H54 (cell line): Measurements from ENCODE around the gene OR13C9.
A peak's percentile ranks its signal among the peaks of the same experiment; 100 is the strongest.

Experiments
- DNase-seq: peaks from one replicate; pipeline ENCODE4 v3.0.0; 2011; ENCODE audit warnings: low spot score, mixed read lengths; ENCODE audit not compliant: insufficient read length
- FAIRE-seq: peaks from 3 replicates; lab custom pipeline; 2011; peaks lifted over from hg19 to GRCh38; lab: Jason Lieb, UNC
- POLR2A ChIP-seq: IDR thresholded peaks from 2 replicates; pipeline ENCODE4 v1.6.1; 2011; ENCODE audit warnings: low read depth, mild to moderate bottlenecking, low read length

Gene OR13C9

GRCh38 chr9:104586496-104587180 lies 31.4 kb downstream of the OR13C9 start:
- no peak for TF ChIP-seq POLR2A
- no peak for FAIRE-seq
- no peak for DNase-seq

DNA sequence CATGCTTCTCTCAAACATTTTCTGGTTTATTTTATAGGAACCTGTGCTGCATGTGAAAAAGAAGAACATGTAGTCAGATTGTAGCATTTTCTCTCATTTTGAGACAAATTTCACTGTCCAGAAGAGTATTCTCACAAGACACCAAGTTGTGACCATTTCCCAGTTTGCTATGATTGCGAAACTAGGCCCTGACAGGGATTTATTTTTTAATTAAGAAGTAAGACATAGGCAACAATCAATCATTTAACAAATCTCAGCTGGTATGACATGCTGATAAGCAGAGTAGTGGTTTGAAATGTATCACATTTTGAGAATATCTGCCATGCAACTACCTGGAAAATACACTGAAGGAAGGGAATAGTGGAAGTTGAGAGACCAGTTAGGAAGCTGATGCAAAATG lies 37.4 kb downstream of the OR13C9 start:
- no peak for DNase-seq
- FAIRE-seq: no peak
- TF ChIP-seq POLR2A: no peak

DNA sequence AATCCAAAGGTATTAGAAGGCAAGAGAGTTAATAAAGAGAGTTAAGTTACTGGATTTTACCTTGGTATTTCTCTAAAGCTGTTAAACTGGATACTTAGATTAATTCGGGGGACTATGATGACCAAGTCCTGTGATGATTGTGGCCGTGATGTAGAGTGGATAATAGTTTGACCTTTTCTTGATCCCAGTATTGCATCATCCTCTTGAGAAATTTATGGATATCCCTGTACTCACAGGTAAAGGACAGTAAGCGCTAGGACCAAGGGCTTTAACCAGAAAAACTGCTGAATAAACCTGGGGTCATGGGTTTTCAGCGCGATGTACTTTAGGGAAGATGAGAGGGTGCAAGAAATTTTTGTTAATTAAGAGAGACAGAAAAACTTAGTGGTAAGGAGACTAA lies 40.7 kb downstream of the OR13C9 start:
- no peak for DNase-seq
- FAIRE-seq: peak; percentile 20
- TF ChIP-seq POLR2A: no peak

- DNase-seq (no peak), FAIRE-seq (peak; percentile 41)
- no peak for TF ChIP-seq POLR2A
These were observed 42.5 kb downstream of the OR13C9 start for GRCh38 chr9:104575456-104575855.

DNA sequence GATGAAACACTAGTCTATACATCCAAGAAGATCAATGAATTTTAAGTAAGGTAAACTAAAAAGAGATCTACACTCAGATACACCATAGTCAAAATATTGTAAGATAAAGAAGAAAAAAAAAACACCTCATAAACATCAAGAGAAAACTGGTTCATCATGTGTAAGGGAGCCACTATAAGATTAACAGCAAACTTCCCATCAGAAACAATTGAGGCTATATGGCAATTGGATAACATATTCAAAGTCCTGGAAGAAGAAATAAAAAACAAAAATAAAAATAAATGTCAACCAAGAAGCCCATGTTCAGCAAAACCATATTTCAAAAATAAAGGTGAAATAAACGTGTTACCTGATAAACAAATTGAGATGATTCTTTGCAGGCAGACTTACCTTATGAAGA lies 45.4 kb downstream of the OR13C9 start:
- no peak for TF ChIP-seq POLR2A
- FAIRE-seq: no peak

DNA sequence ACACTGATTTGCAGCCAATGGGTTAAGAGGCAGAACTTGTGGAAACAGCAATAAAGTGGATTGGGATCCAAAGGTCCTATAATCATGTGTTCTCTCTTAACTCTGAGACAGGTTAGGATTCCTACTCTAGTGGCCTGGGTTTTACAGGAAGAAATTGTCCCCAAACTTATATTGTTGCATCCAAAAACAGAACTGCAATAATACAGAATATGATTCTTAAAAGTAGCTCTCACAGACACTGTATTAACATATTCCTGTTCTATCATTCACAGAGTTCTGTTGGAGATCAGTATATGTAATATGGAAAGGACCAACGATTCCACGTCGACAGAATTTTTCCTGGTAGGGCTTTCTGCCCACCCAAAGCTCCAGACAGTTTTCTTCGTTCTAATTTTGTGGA lies 49.1 kb downstream of the OR13C9 start, which contains the start of gene OR13C8:
OR13C8 (plus strand) TSS at position 301 of the 400 bp plus-strand sequence; CDS start at position 301, 0 bp downstream.
- FAIRE-seq (peak; percentile 6), DNase-seq (no peak)
- no peak for TF ChIP-seq POLR2A

More for the DNA sequence above, 45.4 kb downstream of the OR13C9 start:
- no peak for DNase-seq
